Neuron (in vitro differentiated cells): Measurements from ENCODE around the gene ADRM1.

Source experiments
- H2AFZ ChIP-seq: one replicate; pipeline ENCODE4 v1.6.1; 2013; ENCODE audit warnings: low read depth, mild to moderate bottlenecking, inconsistent platforms, low read length, moderate library complexity
- H3K27me3 ChIP-seq: one replicate; pipeline ENCODE4 v1.6.1; 2013; ENCODE audit warnings: low read length; ENCODE audit not compliant: insufficient read depth
- H3K36me3 ChIP-seq: one replicate; pipeline ENCODE4 v1.6.1; 2013; ENCODE audit warnings: low read length; ENCODE audit not compliant: insufficient read depth
- H3K4me1 ChIP-seq: one replicate; pipeline ENCODE4 v1.6.1; 2013; ENCODE audit warnings: low read length; ENCODE audit not compliant: insufficient read depth
- H3K4me3 ChIP-seq: 2 replicates; pipeline ENCODE4 v1.5.1; 2013; ENCODE audit warnings: mild to moderate bottlenecking, low read length, moderate library complexity
- H3K9me3 ChIP-seq: one replicate; pipeline ENCODE4 v1.6.1; 2013; ENCODE audit warnings: low read length

The ADRM1 gene

DNA sequence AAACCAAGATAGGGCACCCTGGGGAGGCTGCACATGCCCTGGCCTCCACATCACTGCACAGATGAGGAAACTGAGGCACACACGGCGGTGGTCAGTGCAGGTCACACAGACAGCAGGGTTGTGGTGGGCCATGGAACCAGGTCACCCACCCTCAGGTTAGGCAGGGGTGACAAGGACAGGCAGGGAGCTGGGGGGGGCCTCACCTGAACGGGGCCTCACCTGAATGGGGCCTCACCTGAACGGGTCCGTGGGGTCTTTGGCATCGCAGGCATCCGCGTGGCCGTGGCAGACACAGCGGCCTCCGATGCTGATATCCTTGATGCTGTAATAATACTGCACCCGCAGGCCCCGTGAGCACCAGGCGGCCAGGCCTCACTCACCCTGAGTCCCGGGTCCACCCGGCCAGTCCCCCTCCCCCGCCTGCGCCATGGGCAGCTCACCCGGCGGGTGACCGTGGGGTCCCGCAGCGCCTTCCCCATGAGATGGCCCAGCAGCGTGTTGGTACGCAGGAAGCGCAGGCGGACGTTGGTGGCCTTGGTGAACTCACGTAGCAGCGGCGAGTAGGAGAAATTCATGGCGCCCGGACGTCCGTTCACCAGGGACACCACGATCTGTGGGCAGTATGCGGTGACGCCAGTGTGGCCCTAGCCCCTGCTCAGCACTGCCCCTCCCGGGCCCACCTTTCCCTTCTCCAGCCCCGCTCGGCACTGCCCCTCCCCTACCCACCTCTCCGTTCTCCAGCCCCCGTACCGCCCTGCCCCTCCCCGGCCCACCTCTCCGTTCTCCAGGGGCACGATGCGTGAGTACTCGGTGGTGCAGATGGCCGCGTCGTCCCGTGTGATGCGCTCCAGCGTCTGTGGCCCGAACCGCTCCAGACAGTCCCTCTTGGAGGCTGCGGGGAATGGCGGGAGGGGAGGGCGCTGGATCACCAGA is 48.9 kb downstream of the ADRM1 start:
- Histone ChIP-seq H3K36me3 (peaks cover 41% of the 10 kb centered on the region), H3K4me1 (peaks cover 19% of the 10 kb centered on the region), H3K9me3 (peaks cover 10% of the 10 kb centered on the region), H2AFZ (no peak overlapping the region), H3K27me3 (no peaks in the 10 kb centered on the region), H3K4me3 (no peak overlapping the region)

GRCh38 chr20:62352402-62353288 is 49.8 kb downstream of the ADRM1 start:
- peaks cover 32% of the 10 kb centered on the region for H3K36me3 ChIP-seq
- peaks cover 28% of the 10 kb centered on the region for H3K4me1 ChIP-seq
- no peak overlapping the region for H2AFZ ChIP-seq
- H3K4me3 ChIP-seq, result no peak overlapping the region
- H3K9me3 ChIP-seq, result peaks cover 8% of the 10 kb centered on the region
- no peaks in the 10 kb centered on the region for H3K27me3 ChIP-seq

DNA sequence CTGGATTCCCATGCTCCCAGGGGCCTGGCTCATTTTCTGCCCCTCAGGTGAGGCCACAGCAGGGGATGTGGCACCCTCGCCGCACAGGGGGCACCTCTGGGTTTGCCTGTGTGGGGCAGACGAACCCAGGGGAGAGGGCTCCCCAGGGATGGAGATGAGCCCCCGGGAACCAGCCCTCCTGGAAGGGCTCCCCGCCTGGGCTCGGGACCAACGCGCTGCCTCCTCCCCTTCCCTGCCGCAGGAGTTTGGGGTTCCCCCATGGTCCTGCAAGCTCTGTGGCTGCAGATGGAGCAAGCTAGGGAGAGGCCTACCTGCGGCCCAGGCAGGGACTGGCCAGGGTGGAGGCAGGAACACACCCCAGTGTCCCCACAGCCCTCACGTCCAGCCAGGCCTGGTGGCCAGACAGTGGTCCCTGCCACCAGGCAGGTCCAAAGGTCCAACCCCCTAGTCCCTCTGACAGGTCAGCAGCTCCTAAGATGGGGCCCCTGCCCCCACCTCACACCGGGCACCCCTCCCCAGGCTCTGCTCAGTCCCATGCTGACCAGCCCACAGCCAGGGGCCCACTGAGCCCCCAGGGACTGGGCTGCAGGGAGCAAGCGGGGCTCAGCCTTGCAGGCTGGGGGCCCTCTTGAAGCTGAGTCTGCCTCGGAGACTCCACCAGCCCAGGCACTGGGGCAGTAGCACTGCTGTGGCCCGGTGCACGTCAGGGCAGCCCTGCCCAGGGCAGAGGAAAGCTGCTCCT is 50.7 kb downstream of the ADRM1 start:
- Histone ChIP-seq H3K27me3 (no peaks in the 10 kb centered on the region), H2AFZ (no peak overlapping the region), H3K36me3 (peaks cover 29% of the 10 kb centered on the region), H3K9me3 (peaks cover 6% of the 10 kb centered on the region), H3K4me1 (peaks cover 30% of the 10 kb centered on the region), H3K4me3 (no peak overlapping the region)

GRCh38 chr20:62354031-62354808 is 51.4 kb downstream of the ADRM1 start:
- Histone ChIP-seq H3K9me3 (peaks cover 2% of the 10 kb centered on the region), H3K36me3 (peaks cover 28% of the 10 kb centered on the region), H3K4me1 (peaks cover 30% of the 10 kb centered on the region), H3K4me3 (no peak overlapping the region), H2AFZ (no peak overlapping the region), H3K27me3 (no peaks in the 10 kb centered on the region)

DNA sequence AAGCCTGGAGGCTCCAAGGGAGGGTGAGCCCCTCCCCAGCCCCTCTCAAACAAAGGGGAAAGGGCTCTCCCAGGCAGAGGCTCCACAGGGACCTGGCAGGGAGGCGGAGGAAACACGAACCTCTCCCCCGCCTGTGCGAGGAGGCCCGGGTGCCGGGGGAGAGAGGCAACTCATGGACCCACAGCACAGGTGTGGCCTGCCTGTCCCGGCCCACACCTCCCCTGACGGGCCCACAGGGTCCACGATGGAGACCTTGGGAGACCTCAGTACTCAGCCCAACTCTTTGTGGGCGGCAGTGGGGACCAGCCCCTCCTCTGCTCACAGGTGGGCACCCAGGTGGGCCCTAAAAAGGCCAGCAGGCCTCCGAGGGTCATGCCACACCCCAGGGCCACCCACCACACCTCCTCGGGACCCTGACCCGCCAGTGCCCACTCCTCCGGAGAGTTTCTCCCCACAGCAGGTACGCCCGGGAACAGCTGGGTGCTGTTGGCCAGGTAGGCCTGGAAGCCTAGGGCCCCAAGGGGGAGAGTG is 52.1 kb downstream of the ADRM1 start:
- Histone ChIP-seq H3K4me3 (no peak overlapping the region), H3K4me1 (peaks cover 30% of the 10 kb centered on the region), H3K27me3 (no peaks in the 10 kb centered on the region), H3K9me3 (no peaks in the 10 kb centered on the region), H2AFZ (no peak overlapping the region), H3K36me3 (peaks cover 25% of the 10 kb centered on the region)

- H3K4me3 ChIP-seq, result no peak overlapping the region
- no peaks in the 10 kb centered on the region for H3K27me3 ChIP-seq
- H3K36me3 ChIP-seq, result peaks cover 21% of the 10 kb centered on the region
- H3K9me3 ChIP-seq, result no peaks in the 10 kb centered on the region
- H3K4me1 ChIP-seq, result peaks cover 30% of the 10 kb centered on the region
- no peak overlapping the region for H2AFZ ChIP-seq
Observed at GRCh38 chr20:62355516-62355877, 52.7 kb downstream of the ADRM1 start.

- no peak overlapping the region for H3K4me3 ChIP-seq
- no peaks in the 10 kb centered on the region for H3K9me3 ChIP-seq
- H3K36me3 ChIP-seq, result peaks cover 15% of the 10 kb centered on the region
- no peaks in the 10 kb centered on the region for H3K27me3 ChIP-seq
- no peak overlapping the region for H2AFZ ChIP-seq
- peaks cover 31% of the 10 kb centered on the region for H3K4me1 ChIP-seq
Observed at GRCh38 chr20:62355878-62356588, 53.2 kb downstream of the ADRM1 start.

DNA sequence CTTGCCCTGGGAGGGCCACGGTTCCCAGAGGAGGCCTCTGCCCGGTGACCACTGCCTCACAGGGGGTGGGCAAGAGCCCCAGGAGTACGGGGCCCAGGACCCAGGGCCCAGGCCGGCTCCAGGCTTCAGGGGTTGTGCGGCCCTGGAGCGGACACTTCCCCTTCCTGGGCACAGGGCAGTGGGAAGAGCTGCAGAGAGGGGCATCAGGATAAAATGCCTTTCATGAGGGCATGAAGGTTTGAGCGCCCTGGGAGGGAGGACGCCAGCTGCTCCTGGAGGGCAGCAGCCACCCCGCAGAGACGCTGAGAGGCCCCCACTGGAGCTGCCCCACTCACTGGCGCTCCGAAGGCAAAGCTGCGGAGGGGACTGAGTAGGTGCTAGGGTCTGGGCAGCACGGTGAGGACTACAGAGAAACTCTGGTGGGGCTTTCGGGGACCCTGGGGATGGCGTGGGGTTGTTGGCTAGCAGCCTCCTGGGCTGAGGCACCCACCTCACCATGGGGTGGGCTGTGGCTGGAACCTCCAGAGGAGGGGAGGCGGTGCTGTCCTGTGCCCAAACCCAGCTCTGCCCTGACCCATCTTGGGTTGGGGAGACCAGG is 53.9 kb downstream of the ADRM1 start:
- H3K4me3 ChIP-seq, result no peak overlapping the region
- H2AFZ ChIP-seq, result no peak overlapping the region

DNA sequence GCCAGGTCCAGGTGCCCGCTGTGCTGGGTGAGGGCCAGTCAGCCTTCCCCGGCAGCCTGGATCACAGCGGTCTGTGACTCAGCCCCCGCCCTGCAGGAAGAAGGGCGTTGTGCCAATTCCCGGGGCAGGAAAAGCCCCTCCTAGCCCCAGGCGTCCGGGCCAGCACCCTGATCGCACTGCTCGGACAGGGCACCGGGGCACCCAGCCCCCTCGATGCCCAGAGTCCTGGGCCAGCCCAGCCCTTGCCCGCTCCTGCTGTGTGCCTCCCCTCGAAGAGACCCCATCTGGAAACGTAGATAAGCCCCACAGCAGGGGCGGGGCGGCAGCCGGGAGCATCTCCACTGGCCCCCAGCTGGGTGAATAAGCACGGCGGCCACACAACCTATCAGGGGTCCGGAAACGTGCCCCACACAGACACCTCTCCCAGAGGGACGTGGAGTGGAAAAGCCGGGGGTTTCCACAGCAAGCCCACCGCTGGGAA is 54.4 kb downstream of the ADRM1 start:
- Histone ChIP-seq H3K27me3 (no peaks in the 10 kb centered on the region), H3K4me3 (no peak overlapping the region), H3K36me3 (peaks cover 3% of the 10 kb centered on the region), H2AFZ (no peak overlapping the region), H3K9me3 (no peaks in the 10 kb centered on the region), H3K4me1 (peaks cover 33% of the 10 kb centered on the region)

More for the DNA sequence above, 53.9 kb downstream of the ADRM1 start:
- H3K9me3 ChIP-seq, result no peaks in the 10 kb centered on the region
- peaks cover 33% of the 10 kb centered on the region for H3K4me1 ChIP-seq
- no peaks in the 10 kb centered on the region for H3K27me3 ChIP-seq
- peaks cover 9% of the 10 kb centered on the region for H3K36me3 ChIP-seq

DNA sequence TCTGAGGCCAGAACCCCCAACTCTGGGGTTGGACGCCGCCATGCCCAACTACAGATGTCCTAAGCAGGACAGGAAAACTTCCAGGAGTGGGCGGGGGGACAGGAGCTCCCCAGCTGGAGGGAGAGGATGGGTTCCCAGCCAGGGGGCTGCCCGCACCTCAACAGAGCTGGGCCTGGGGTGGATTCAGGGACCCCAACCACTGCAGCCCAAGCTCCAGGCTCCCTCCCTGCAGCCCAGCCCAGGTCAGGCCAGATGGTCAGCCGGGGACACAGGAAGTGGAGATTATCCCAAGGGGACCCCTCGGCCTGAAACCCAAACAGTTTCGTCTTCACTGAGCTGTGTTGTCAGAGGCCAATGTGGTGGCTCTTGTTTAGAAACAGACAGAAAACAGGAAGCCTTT is 54.9 kb downstream of the ADRM1 start:
- Histone ChIP-seq H3K27me3 (no peaks in the 10 kb centered on the region), H3K36me3 (no peaks in the 10 kb centered on the region), H3K4me3 (no peak overlapping the region), H3K9me3 (no peaks in the 10 kb centered on the region), H3K4me1 (peaks cover 33% of the 10 kb centered on the region), H2AFZ (no peak overlapping the region)
